GM19372 (cell line): ENCODE data around the gene GATAD2B.
"Not testable (repeated sequence)": the region's sequence is repeated elsewhere in the genome, so short reads cannot be mapped to it uniquely, and the experiment has no call there.

Experiments
- ATAC-seq: cut with Tn5 transposase; IDR thresholded peaks from one replicate; pipeline ENCODE4 v1.9.1; 2021; ENCODE audit warnings: mild to moderate bottlenecking, low read depth, moderate library complexity; ENCODE audit not compliant: unreplicated experiment

GATAD2B gene

GRCh38 chr1:153768316-153769181 lies 154.2 kb downstream of the GATAD2B start:
- no peak for ATAC-seq

- no peak for ATAC-seq
Observed at GRCh38 chr1:153767519-153767918, 155.3 kb downstream of the GATAD2B start.

- ATAC-seq, result not testable (repeated sequence)
Observed at GRCh38 chr1:153766663-153767062, 156.1 kb downstream of the GATAD2B start.

GRCh38 chr1:153764310-153764709 lies 158.5 kb downstream of the GATAD2B start:
- no peak for ATAC-seq

GRCh38 chr1:153763365-153764225 lies 159.2 kb downstream of the GATAD2B start:
- ATAC-seq, result no peak

GRCh38 chr1:153760440-153760839 lies 162.3 kb downstream of the GATAD2B start:
- no peak for ATAC-seq
